ENCODE measurements around the gene DRAXIN. TPM values are rescaled to one million over a fixed set of nuclear protein-coding genes. Genes with fewer than 3 reads are reported as not detected.

The DRAXIN gene
- total RNA-seq, 1 donor from 2014 or later = not detected

DNA sequence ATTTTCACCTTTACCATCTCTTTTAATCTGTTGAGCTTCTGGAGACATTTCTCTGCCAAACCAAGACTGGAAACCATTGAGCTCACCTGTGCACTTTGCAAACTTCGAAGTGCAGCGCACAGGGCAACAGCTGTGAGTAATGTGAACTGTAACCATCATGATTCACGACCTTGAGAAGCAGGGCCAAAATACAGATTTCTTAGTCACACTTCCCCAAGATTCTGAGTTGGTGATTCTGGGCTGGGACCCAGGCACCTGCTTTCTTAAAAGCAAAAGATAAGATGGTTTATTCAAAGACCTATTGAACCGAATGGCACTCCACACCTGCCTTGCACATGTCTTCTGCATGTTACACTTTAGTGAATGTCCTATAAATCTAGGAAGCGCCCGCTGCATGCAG lies 54.6 kb downstream of the DRAXIN start:
- no peak for DNase-seq (ENCODE audit: low spot score)
- intact Hi-C loops (cut with DNase I) = no loop called here
- no peak for ATAC-seq

DNA sequence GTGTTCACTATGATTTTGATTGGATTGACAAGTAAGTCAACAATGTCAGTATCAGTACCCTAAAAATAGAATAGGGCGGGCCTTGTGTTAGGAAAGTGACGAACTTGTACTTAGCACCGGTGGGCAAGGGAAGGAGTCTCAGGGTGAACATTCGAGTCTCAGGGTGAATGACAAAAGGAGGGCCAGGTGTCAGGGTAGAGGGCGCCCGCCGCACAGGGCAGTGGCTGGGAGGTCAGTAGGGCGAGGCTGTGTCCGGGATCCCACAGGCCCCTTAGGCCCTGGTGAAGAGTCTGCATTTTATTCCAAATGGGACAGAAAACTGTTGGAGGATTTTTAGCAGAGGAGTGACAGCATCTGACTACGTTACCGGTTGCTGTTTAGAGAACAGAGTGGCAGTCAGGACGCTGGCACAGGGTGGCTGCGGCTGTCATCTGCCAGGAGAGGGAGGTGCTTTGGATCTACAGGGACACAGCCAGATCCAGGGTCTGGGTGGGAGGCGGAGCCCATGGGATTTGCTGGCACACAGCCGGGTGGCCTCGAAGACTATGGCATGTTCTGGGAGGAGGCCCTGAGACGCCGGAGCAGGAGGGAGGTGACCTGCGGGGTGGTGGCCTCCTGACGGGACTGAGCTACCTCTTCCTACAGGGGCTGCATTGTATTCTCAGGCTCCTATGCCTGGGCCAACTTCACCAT lies 55.4 kb downstream of the DRAXIN start:
- ATAC-seq (no peak), DNase-seq (ENCODE audit: low spot score) (no peak)
- intact Hi-C loops (cut with DNase I) = no loop called here

DNA sequence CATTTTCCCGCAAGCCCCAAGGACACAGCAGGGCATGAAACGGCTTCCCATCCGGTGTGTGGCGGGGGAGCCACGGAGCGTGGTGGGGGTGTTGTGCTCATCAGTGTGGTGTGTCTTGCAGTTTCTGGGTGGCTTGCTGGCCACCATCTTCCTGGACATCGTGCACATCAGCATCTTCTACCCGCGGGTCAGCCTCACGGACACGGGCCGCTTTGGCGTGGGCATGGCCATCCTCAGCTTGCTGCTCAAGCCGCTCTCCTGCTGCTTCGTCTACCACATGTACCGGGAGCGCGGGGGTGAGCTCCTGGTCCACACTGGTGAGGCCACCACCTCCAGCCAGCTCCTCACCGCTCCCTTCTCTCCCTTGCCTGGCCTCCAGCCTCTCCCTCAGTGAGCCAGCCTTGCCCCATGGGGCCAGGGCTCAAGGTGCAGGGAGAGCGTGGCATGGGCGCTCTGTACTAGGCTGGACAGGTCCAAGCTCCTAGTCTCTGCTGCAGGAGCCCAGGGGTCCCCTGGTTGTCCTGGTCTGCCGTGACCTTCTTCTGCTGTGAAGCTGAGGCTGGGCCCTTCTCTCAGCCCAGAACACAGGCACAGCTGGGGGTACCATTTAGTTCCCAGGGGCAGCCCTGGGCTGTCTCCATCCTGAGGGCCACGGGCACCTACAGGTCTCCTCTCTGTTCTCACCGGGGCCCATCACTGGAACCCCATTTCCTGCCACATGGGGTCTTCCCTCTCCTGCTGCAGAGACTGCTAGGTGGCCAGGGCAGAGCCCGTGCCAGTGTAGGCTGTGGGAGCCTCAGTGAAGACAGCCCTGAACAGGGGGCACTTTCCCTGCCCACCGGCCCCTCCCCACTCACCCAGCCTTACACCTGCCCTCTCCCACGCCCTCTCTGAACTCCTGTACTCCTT lies 57.0 kb downstream of the DRAXIN start:
- DNase-seq (ENCODE audit: low spot score) (no peak), ATAC-seq (peak; percentile 4)
- intact Hi-C loops (cut with DNase I) = no loop called here

DNA sequence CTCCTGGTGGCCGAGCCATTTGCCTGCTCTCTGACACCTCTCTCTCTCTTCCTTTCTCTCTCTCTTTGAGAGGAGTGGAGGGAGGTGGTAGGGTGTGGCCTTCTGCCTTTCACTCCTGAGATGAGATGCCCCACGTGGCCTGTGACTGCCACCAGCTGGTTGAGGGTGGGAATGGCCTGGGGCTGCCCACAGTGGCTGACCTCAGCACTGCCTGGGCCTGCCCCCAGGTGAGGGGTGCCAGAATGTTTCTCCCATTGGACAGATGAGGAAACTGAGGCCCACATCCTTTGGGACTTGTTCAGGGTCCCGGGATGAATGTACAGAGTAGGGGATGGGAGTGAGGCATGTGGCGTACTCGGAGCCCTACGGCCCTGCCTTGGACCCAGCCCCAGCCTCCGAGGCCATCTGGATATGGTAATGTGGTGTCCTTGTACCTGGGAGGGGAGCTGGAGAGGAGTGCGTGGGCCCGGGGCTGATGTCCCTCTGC lies 57.7 kb downstream of the DRAXIN start:
- DNase-seq (ENCODE audit: low spot score) = no peak
- ATAC-seq = peak; percentile 70

DNA sequence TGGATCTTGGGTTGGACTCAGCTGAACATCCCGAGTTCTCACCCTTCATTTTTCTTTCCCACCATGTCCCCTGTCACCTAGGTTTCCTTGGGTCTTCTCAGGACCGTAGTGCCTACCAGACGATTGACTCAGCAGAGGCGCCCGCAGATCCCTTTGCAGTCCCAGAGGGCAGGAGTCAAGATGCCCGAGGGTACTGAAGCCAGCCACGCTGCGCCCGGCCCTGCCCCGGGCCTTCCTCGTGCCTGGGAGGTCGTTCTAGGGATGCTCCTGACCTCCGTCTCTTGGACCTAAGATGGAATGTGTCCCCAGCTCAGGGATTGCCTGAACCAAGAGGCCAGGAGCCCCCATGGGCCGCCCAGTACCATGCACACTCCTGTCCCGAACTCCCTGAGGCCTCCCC lies 58.5 kb downstream of the DRAXIN start:
- intact Hi-C loops (cut with DNase I) = no loop called here
- DNase-seq (ENCODE audit: low spot score) = no peak
- ATAC-seq = no peak

More for the DNA sequence above, 57.7 kb downstream of the DRAXIN start:
- intact Hi-C loops (cut with DNase I) = no loop called here

DNA sequence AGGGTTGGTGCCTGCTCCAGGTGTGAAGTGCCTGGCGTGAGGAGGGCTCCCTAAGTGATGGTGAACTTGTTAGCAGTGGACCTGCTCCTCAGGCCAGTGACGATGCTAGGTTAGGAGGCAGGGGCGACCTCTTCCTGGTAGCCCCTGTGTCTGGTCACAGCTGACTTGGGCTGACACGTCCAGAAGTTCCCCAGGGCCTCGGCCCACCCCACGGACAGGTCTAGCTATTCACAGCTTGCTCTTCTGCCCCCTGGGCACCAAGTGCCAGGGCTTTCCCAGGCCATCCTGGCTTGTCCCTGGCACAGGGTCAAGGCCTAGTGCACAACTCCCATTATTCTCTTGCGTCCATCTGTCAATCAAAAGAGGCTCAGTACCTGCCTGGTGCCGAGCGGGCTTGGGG lies 59.6 kb downstream of the DRAXIN start:
- no peak for ATAC-seq
- no peak for DNase-seq (ENCODE audit: low spot score)
- intact Hi-C loops (cut with DNase I) = no loop called here

DNA sequence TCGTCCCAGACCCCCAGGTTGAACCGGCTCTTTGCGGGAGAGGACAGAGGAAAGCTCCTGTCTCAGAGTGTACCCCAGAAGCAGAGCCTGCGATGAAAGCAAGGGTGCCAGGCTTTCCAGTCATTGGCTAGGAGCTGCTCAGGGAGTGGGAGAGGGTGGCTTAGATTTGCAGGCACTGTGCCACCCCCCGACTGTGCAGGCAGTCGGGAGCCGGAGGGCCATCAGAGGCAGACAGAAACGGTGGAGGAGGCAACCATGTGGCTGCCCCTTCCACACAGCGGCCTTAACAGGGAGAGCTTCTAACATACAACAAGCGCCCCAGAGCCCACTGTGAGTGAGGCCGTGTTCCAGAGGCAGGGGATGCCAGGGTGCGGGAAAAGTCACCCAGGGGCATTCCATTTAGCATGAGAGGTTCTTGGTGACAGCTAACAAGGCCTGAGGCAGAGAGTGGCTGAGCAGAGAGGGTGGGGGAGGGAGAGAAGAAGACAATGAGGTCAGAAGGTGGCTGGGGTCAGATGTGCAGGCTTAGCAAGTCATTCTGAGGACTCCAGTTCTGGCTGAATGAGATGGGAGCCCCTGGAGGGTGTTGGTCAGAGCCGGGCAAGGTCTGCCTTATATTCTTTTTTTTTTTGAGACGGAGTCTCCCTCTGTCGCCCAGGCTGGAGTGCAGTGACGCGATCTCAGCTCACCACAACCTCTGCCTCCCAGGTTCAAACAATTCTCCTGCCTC lies 61.0 kb downstream of the DRAXIN start:
- ATAC-seq (no peak), DNase-seq (ENCODE audit: low spot score) (no peak)

DNA sequence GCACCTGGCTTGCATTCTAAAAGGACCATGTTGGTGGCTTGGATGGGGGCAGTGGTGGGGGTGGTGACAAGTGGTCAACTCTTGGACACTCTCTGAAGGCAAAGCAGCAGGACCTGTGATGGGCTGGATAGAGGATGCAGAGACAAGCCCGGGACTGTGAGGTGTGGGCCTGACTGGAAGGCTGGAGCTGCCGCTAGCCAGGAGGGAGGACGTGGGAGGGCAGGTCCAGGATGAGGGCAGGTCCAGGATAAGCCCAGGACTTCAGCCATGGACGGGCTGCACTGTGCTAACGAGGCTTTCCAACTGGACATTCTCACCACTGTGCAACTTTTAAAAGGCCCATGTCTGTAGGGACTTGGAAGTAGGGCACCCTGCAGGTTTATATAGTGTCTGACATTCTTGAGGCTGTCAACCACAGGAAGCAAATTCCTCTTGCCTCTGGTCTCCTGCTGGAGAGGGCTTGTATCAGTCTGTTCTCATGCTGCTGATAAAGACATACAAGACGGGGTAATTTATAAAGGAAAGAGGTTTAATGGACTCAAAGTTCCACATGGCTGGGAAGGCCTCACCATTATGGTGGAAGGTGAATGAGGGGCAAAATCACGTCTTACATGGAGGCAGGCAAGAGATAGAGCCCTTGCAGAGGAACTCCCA lies 62.2 kb downstream of the DRAXIN start:
- DNase-seq (ENCODE audit: low spot score) (no peak), ATAC-seq (no peak)
- intact Hi-C loops (cut with DNase I) = no loop called here

More for the DNA sequence above, 61.0 kb downstream of the DRAXIN start:
- intact Hi-C loops (cut with DNase I) = no loop called here

DNA sequence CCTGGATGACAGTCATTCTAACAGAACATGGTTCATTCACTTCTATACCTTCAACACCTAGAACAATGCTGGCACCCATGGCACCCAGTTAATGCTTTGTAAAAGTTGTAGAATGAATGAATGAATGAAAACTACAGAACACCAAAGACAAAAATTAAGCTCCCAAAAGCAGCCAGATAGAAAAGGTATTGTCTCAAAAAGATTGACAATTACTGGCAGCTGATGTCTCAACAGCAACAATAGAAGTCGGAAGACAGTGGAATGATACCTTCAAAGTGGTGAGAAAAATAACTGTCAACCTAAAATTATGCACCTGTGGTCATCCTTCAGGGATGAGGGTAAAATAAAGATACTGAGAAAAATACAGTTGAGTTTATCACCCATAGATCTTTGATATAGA lies 65.5 kb downstream of the DRAXIN start:
- DNase-seq (ENCODE audit: low spot score) (no peak), ATAC-seq (no peak)
- intact Hi-C loops (cut with DNase I) = no loop called here

DNA sequence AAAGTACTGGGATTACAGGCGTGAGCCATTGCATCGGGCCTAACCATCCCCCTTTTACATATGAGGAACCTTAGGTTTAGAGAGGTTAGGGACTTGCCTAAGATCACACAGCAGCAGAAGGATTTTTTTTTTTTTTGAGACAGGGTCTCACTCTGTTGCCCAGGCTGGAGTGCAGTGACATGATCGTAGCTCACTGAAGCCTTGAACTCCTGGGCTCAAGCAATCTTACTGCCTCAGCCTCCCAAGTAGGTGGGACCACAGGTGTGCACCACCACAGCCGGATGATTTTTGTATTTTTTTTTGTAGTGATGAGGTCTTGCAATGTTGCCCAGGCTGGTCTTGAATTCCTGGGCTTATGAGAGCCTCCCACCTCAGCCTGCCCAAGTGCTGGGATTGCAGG lies 68.3 kb downstream of the DRAXIN start:
- intact Hi-C loops (cut with DNase I) = no loop called here
- ATAC-seq = no peak

DNA sequence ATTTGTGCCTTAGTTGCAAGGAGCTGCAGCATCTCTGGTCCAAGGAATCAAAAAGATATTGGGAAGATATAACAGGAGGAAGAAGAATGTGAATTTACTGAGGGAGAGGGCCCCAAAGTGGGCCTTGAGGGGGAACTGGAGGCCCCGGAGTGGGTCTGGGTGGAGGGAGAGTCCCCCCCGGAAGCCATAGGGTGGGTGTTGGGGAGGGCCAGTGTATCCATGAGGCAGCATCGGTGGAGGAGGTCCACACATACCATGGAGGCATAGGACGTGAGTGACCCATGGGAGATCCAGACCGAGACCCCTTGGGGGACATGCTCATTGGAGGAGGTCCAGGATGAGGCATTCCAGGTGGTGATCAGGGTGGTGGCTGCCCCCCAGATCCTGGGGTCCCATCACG lies 69.8 kb downstream of the DRAXIN start:
- DNase-seq (ENCODE audit: low spot score) (no peak), ATAC-seq (no peak)
- intact Hi-C loops (cut with DNase I) = no loop called here

More for the DNA sequence above, 68.3 kb downstream of the DRAXIN start:
- no peak for DNase-seq (ENCODE audit: low spot score)

DNA sequence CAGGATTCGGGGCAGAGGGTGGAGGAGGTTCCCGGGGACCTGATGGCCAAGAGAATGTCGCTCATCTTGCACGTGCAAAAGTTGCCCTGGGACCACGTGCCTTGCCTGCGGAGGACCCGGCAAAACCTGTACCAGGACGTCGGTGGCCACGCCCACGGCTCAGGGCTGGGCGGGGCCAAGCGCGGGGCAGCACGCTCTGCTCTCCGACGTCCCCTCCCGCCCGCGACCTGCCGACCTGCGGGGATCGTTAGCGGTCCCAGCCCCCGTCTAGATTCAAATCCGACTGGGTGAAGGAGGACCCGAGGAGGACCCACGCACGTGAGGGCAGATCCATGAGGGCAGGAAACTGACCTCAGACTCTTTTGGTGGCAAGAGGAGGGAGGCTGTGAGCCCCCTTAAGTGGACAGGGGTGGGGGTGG lies 70.5 kb downstream of the DRAXIN start, which contains the start of gene C1orf167:
Gene C1orf167, plus strand, starts transcription at position 206 of the 419 bp plus-strand sequence. CDS start 2,208 bp downstream, outside the sequence.
- DNase-seq (ENCODE audit: low spot score) (no peak), ATAC-seq (peak; percentile 43)
- intact Hi-C loops (cut with DNase I) = no loop called here

DNA sequence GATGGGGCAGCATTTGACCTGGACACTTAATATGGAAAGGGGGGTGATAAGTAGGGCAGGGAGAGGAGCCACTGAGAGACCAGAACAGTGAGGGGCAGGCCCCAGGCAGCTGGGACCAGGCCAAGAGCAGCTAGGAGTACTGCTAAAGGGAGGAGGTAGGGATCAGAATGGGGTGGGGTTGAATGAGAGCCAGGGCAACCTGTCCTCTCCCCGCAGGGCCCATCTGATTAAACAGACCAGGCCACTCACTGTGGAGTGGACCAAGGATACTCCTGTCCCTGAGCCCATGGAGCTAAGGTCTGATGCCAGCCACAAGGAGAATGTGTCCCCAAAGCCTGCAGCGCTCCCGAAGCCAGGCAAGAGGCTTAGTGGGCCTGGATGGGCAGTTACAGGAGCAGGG lies 72.6 kb downstream of the DRAXIN start:
- no peak for ATAC-seq
- intact Hi-C loops (cut with DNase I) = no loop called here
- DNase-seq (ENCODE audit: low spot score) = no peak

DNA sequence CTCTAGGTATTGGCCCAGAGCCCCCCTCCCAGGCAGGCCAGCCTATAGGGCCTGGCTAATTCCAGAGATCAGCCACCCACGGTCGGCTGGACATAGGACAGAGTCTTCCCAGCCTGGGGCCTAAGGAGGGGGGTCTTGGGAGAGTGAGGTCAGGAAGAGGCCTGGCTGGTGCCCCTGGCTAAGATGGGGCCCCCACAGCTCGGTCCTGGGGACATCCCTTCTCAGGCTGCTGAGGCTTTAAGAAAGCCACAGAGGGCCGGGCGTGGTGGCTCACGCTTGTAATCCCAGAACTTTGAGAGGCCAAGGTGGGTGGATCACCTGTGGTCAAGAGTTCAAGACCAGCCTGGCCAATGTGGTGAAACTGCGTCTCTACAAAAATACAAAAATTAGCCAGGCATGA lies 73.0 kb downstream of the DRAXIN start:
- intact Hi-C loops (cut with DNase I) = no loop called here
- ATAC-seq (no peak), DNase-seq (ENCODE audit: low spot score) (no peak)

DNA sequence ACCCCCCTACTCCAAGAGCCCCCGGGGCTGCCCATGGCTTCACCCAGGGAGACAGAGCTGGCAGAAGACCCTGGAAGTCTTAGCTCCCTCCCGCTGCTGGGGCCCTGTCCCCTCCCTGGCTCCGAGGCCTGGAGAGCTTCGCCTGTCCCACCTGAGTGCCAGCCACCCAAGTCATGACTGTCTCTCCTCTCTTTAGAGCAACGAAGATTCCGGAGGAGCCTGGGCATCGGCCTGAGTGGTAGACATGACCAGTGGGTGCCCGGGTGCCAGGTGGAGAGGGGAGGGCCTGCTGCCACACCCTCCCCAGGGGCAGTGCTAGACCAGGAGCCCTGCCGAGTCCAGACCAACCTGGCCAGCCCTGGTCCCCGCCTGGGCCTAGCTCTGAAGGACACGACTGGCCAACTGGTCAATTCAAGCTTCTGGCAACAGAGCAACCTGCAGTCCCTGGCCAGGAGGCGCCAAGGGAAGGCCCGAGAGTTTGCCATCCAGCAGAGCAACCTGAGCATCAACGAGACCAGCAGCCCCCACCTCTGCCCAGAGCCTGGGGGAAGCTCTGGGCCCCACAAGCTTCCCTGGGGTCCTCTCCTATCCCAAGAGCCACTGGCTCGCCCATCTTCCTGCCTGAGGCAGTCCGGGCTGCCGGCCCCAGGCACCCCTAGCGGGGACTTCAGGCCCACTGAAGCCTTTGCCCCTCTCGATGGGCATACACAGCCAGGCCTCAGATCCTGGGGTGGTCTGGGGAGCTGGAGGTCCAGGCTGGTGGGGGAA lies 74.3 kb downstream of the DRAXIN start:
- no peak for DNase-seq (ENCODE audit: low spot score)
- intact Hi-C loops (cut with DNase I) = no loop called here
- ATAC-seq = no peak

DNA sequence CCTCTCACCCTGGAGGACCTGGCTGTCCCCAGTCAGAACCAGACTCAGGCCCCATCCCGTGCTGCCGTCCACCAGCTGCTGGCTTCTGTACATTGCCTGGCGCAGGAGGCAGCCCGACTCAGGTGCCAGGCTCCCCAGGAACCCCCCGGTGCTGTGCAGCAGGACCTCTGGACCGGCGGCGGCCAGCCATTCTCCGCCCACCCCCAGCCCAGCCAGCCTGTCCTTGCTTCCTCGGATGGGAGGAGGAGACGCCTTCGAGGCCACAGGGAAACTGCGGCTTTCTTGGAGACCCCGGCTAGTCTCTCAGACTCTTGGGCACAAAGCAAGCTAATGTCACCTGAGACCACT lies 74.9 kb downstream of the DRAXIN start:
- ATAC-seq (no peak), DNase-seq (ENCODE audit: low spot score) (no peak)
- intact Hi-C loops (cut with DNase I) = no loop called here

DNA sequence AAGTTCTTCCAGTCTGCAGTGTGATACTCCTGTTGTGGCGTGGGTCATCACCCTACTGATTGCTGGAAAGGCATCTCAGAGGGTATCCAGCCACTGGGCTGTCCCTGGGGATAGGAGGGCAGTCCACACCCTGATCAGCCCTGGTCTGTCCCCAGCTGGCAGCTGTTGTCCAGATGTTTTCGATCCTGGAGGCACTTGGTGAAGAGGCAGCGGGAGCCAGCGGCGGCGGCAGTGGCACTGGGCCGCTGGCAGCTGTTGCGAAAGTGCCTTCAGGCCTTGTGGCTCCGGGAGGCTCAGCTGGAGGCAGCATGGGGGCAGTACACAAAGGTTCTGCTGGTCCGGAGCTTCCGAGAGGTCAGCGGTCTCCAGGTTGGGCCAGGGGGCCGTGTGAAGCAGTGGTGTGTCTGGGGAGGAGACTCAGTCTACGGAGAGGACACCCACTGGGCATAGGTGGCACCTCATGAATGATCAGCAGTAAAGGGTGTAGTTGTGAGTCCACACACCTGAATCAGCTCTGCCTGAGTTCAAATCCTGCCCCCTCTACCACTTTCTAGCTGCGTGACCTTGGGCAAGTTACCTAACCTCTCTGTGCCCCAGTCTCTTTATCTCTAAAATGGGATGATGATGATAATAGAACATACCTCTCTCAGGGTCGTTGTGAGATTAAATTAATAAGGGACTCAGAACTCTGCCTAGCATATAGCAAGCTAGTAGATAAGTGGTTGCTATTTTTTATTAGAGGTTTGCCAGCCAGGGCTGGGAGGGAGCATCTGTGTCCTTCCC lies 76.6 kb downstream of the DRAXIN start:
- ATAC-seq = no peak
- intact Hi-C loops (cut with DNase I) = no loop called here
- no peak for DNase-seq (ENCODE audit: low spot score)

DNA sequence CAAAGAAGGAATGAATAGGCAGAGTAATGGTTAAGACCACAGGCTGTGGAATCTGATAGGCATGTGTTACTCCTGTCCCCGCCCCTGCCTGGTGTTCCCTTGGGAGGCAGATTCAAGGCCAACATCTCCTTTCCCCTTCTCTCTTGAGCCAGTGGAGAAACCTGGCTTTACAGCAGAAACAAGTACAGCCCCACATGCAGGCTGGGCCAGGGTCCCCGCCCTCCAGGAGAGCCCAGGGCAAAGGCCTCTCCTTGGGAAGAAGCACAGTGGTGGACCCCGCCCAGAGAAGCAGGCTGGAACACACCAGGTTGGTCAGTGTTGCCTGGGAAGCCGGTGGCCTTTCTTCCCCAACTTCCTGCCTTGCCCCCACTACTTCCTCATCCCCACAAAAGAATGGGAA lies 77.3 kb downstream of the DRAXIN start:
- intact Hi-C loops (cut with DNase I) = no loop called here
- ATAC-seq (no peak), DNase-seq (ENCODE audit: low spot score) (no peak)

All from sciatic nerve (tissue), 2 donors.